Colonic mucosa (tissue), 4 donors: Measurements from ENCODE around the gene ZBTB18. TPM values are rescaled to one million over a fixed set of nuclear protein-coding genes. Genes with fewer than 3 reads are reported as not detected.
A peak's percentile ranks its signal among the peaks of the same experiment; 100 is the strongest.

Source experiments
- DNase-seq: peaks from one replicate; pipeline ENCODE4 v3.0.0-alpha.2; 2020
- H3K27ac ChIP-seq: fragments of 200-600 bp; one replicate; pipeline ENCODE4 v1.8.0; 2021
- H3K27me3 ChIP-seq: fragments of 200-600 bp; one replicate; pipeline ENCODE4 v1.8.0; 2021
- H3K36me3 ChIP-seq: fragments of 200-600 bp; one replicate; pipeline ENCODE4 v1.8.0; 2021
- H3K4me1 ChIP-seq: fragments of 200-600 bp; one replicate; pipeline ENCODE4 v1.8.0; 2021; ENCODE audit warnings: mild to moderate bottlenecking
- H3K4me3 ChIP-seq: fragments of 200-600 bp; one replicate; pipeline ENCODE4 v1.8.0; 2021
- H3K9ac ChIP-seq, 2 donors: one replicate each; pipeline ENCODE4 v1.7.0; 2013; ENCODE audit warnings: control low read depth in 2 of 2, low read depth in 2 of 2, low read length in 2 of 2
- H3K9me3 ChIP-seq: fragments of 200-600 bp; one replicate; pipeline ENCODE4 v1.8.0; 2021
- intact Hi-C: fragments of 100-400 bp; cut with DNase I; formaldehyde crosslinking; loops from one replicate; pipeline ENCODE4 v1.14.1; 2022
- total RNA-seq, 2 donors: library from RNA; stranded (reverse); fragmentation: NEBNext Ultra II Directional in 1 of 2; extraction: Animal tissue kit (Norgen Biotek cat#: 25700) in 1 of 2; gene quantifications; one replicate each; pipeline ENCODE4 v1.2.1, GENCODE V29; 2021
- TF ChIP-seq, protein P1 (sequence below): fragments of 200-600 bp; IDR thresholded peaks from one replicate; pipeline ENCODE4 v1.8.0; 2022; ENCODE audit warnings: antibody characterized with exemption, mild to moderate bottlenecking
- donor health status: healthy.
- donor health status: DM: no; HTN: no; CAD: no.
- donor health status: DM: no; HTN: no; CAD: no.

Gene ZBTB18
- total RNA-seq, 2 donors from 2014 or later, result 15.0 to 23.8 TPM

DNA sequence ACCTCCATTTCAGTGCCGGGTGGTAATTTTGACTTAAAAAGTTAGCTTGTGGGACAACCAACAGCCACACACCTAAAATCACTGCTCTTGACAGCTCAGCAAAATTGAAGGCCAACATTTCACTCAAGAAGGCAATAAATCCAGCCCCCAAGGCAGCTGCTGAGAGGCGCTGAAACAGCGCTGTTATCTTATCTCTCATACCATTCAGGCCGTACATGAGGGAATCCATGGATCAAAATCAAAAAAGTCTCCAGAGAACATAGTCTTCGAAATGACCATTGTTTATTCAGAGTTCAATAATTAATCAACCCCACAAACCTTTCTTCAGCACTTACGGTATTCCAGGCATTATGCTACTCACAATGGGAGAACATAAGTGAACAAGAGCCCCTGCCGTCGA, 38.5 kb downstream of the ZBTB18 start:
- Histone ChIP-seq H3K36me3 (no peaks in the 10 kb centered on the region), H3K4me1 (no peaks in the 10 kb centered on the region), H3K9ac (no peak overlapping the region), H3K4me3 (no peak overlapping the region), H3K9me3 (no peaks in the 10 kb centered on the region), H3K27ac (no peak overlapping the region), H3K27me3 (no peaks in the 10 kb centered on the region)
- TF ChIP-seq, protein P1, sequence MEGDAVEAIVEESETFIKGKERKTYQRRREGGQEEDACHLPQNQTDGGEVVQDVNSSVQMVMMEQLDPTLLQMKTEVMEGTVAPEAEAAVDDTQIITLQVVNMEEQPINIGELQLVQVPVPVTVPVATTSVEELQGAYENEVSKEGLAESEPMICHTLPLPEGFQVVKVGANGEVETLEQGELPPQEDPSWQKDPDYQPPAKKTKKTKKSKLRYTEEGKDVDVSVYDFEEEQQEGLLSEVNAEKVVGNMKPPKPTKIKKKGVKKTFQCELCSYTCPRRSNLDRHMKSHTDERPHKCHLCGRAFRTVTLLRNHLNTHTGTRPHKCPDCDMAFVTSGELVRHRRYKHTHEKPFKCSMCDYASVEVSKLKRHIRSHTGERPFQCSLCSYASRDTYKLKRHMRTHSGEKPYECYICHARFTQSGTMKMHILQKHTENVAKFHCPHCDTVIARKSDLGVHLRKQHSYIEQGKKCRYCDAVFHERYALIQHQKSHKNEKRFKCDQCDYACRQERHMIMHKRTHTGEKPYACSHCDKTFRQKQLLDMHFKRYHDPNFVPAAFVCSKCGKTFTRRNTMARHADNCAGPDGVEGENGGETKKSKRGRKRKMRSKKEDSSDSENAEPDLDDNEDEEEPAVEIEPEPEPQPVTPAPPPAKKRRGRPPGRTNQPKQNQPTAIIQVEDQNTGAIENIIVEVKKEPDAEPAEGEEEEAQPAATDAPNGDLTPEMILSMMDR, result no peak
- DNase-seq, result no peak
- intact Hi-C loops, result no loop called here

DNA sequence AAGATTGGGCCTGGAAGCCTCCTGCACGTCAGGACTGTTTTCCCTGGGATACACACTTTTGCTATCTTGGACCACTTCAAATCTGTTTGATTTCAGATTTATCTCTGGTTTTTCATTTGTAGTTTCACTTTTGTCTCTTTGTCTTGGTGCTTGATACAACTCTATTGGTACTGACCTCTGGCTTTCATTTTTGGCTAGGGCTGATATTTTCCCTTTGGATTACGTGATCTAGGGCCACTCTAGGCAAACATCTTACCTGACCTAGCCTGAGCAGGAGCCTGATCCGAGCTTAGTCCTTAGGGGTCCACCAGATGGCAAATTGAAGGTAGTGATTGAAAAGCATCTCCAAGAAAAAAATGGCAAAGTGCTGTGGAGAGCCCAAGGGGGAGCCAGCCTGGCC, 39.6 kb downstream of the ZBTB18 start:
- Histone ChIP-seq H3K27me3 (no peaks in the 10 kb centered on the region), H3K9me3 (no peaks in the 10 kb centered on the region), H3K27ac (no peak overlapping the region), H3K4me3 (no peak overlapping the region), H3K9ac (no peak overlapping the region), H3K36me3 (no peaks in the 10 kb centered on the region), H3K4me1 (no peaks in the 10 kb centered on the region)
- DNase-seq, result no peak
- TF ChIP-seq, protein P1, result no peak
- intact Hi-C loops, result no loop called here

DNA sequence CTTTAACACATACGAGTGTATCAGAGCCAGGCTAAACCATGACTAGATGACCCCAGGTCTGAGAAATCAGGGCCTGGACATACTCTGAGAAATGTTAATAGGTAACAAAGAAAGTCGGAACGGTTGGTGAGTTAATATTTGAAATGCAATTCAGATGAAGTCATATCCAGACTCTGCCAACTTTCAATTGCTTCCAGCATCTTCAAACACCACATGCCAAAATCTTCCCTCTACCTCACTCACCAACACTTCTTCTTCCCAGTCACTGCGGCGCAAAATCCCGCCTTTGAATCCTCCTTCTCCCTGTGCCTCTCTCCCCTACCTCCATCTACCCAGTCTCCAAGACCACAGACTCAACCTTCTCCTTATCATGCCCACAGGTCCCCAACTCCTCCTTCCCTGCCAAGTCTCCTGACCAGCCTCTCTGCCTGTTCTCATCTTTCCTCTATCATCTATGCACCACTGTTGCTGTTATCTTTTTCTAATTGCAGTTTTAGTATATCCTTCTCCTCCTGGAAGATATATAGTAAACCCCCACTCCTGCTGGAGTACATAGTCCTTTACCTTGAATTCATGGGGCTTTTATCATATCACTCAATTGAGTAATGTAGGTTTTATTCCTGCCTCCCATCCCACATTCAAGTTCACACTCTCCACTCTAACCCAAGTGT, 41.3 kb downstream of the ZBTB18 start:
- intact Hi-C loops, result no loop called here

DNA sequence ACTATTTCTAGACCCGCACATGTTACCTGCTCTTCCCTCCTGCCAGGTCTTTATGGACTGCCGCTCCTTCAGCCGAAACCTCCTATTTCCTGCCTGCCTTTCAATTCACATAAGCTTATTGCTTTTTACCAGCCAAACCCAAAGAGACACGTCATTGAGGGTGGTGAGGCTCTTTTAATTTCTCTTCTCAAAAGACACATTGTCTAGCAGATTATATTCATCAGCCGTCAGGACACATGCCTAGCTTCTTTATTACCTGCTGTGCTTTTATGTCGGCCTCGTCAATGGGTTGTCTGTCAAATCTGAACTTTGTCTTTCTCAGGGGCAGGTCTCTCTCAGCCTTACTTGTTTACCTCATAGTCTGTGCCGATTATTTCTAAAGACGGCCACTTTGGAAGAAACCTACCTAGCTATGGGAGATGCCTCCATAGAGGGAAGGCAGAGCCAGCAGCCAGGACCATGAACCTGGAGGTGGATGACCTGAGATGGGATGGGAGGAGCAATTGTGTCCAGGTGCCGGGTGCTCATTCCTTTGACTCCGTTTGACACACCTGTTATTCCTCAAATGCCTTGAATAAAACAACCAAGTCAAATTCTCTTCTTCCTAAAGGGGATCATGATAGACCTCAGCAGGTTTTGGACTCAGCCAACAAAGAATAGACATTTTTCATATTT, 42.0 kb downstream of the ZBTB18 start:
- no peaks in the 10 kb centered on the region for H3K4me1 ChIP-seq
- H3K27ac ChIP-seq, result peak overlapping the region; percentile 33
- DNase-seq, result peak; percentile 56

More for the DNA sequence above, 41.3 kb downstream of the ZBTB18 start:
- Histone ChIP-seq H3K9me3 (no peaks in the 10 kb centered on the region), H3K4me3 (no peak overlapping the region), H3K27ac (peak overlapping the region; percentile 22), H3K9ac (peak overlapping the region in 1 of 2 donors; percentile 77), H3K4me1 (no peaks in the 10 kb centered on the region), H3K27me3 (no peaks in the 10 kb centered on the region), H3K36me3 (no peaks in the 10 kb centered on the region)
- no peak for DNase-seq
- TF ChIP-seq, protein P1, result no peak

DNA sequence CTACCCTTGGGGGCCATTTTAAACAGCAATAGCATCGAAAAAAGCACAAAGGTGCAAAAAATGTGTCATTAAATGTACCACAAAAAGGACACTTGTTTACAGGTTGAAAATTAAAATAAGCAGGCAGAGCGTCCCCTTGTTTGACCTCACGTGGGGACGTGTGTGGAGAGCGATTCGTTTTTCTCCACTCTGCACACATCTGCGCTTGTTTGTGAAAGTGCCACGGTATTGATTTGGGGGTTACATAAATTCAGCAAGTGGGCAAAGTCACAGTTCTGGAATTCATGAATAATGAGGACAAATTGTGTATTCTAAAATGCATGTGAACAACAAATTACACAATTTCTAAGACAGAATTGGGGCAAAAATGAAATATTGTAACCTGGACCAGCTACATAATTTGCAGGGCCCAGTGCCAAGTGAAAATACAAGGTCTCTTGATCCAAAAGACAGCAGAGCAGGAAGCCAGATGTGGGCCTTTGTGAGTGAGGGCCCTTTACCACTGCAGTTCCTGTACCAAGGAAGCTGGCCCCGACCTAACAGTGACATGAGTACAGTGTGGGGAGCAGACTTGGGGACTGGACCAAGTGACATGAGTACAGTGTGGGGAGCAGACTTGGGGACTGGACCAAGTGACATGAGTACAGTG, 43.9 kb downstream of the ZBTB18 start:
- H3K36me3 ChIP-seq, result no peaks in the 10 kb centered on the region
- H3K27me3 ChIP-seq, result no peaks in the 10 kb centered on the region
- no peaks in the 10 kb centered on the region for H3K9me3 ChIP-seq
- intact Hi-C loops, result no loop called here
- DNase-seq, result no peak
- TF ChIP-seq, protein P1, result no peak
- no peak overlapping the region for H3K9ac ChIP-seq
- no peaks in the 10 kb centered on the region for H3K4me1 ChIP-seq
- no peak overlapping the region for H3K27ac ChIP-seq
- H3K4me3 ChIP-seq, result no peak overlapping the region

More for the DNA sequence above, 42.0 kb downstream of the ZBTB18 start:
- H3K4me3 ChIP-seq, result no peak overlapping the region
- no peaks in the 10 kb centered on the region for H3K36me3 ChIP-seq
- intact Hi-C loops, result no loop called here
- H3K9ac ChIP-seq, result peak overlapping the region in 1 of 2 donors; percentile 77
- TF ChIP-seq, protein P1, result no peak
- no peaks in the 10 kb centered on the region for H3K27me3 ChIP-seq
- no peaks in the 10 kb centered on the region for H3K9me3 ChIP-seq
